Colonic mucosa (tissue), 4 donors: ENCODE measurements around the gene FAM219A. TPM values are rescaled to one million over a fixed set of nuclear protein-coding genes. Genes with fewer than 3 reads are reported as not detected.

Source experiments
- DNase-seq: peaks from one replicate; pipeline ENCODE4 v3.0.0-alpha.2; 2020
- H3K27ac ChIP-seq: fragments of 200-600 bp; one replicate; pipeline ENCODE4 v1.8.0; 2021
- H3K27me3 ChIP-seq: fragments of 200-600 bp; one replicate; pipeline ENCODE4 v1.8.0; 2021
- H3K36me3 ChIP-seq: fragments of 200-600 bp; one replicate; pipeline ENCODE4 v1.8.0; 2021
- H3K4me1 ChIP-seq: fragments of 200-600 bp; one replicate; pipeline ENCODE4 v1.8.0; 2021; ENCODE audit warnings: mild to moderate bottlenecking
- H3K4me3 ChIP-seq: fragments of 200-600 bp; one replicate; pipeline ENCODE4 v1.8.0; 2021
- H3K9ac ChIP-seq, 2 donors: one replicate each; pipeline ENCODE4 v1.7.0; 2013; ENCODE audit warnings: control low read depth in 2 of 2, low read depth in 2 of 2, low read length in 2 of 2
- H3K9me3 ChIP-seq: fragments of 200-600 bp; one replicate; pipeline ENCODE4 v1.8.0; 2021
- CTCF ChIP-seq: fragments of 200-600 bp; IDR thresholded peaks from one replicate; pipeline ENCODE4 v1.8.0; 2022; ENCODE audit warnings: antibody characterized with exemption, mild to moderate bottlenecking
- intact Hi-C: fragments of 100-400 bp; cut with DNase I; formaldehyde crosslinking; loops from one replicate; pipeline ENCODE4 v1.14.1; 2022
- total RNA-seq, 2 donors: library from RNA; stranded (reverse); fragmentation: NEBNext Ultra II Directional in 1 of 2; extraction: Animal tissue kit (Norgen Biotek cat#: 25700) in 1 of 2; gene quantifications; one replicate each; pipeline ENCODE4 v1.2.1, GENCODE V29; 2021
- donor health status: healthy.
- donor health status: DM: no; HTN: no; CAD: no.
- donor health status: DM: no; HTN: no; CAD: no.

Gene FAM219A
- total RNA-seq, 2 donors from 2014 or later: 6.3 to 7.5 TPM

GRCh38 chr9:34387239-34387638 is 71.1 kb downstream of the FAM219A start:
- no peaks in the 10 kb centered on the region for H3K9me3 ChIP-seq
- no peak overlapping the region for H3K27ac ChIP-seq
- DNase-seq: no peak
- no peaks in the 10 kb centered on the region for H3K4me1 ChIP-seq
- no peak for TF ChIP-seq CTCF
- H3K4me3 ChIP-seq: no peak overlapping the region
- H3K36me3 ChIP-seq: no peaks in the 10 kb centered on the region
- intact Hi-C loops: no loop called here
- H3K9ac ChIP-seq: no peak overlapping the region
- no peaks in the 10 kb centered on the region for H3K27me3 ChIP-seq

- Histone ChIP-seq H3K27me3 (no peaks in the 10 kb centered on the region), H3K9me3 (no peaks in the 10 kb centered on the region), H3K4me1 (no peaks in the 10 kb centered on the region), H3K36me3 (no peaks in the 10 kb centered on the region), H3K9ac (no peak overlapping the region), H3K27ac (no peak overlapping the region), H3K4me3 (no peak overlapping the region)
- no peak for TF ChIP-seq CTCF
- no peak for DNase-seq
- intact Hi-C loops: no loop called here
These were observed 71.7 kb downstream of the FAM219A start for GRCh38 chr9:34386656-34387055.

GRCh38 chr9:34385561-34386230 is 72.7 kb downstream of the FAM219A start:
- H3K27ac ChIP-seq: no peak overlapping the region
- intact Hi-C loops: no loop called here
- H3K4me3 ChIP-seq: no peak overlapping the region
- no peaks in the 10 kb centered on the region for H3K9me3 ChIP-seq
- no peak overlapping the region for H3K9ac ChIP-seq
- H3K36me3 ChIP-seq: no peaks in the 10 kb centered on the region
- DNase-seq: no peak
- no peaks in the 10 kb centered on the region for H3K27me3 ChIP-seq
- no peak for TF ChIP-seq CTCF
- H3K4me1 ChIP-seq: no peaks in the 10 kb centered on the region

GRCh38 chr9:34384368-34385165 is 73.8 kb downstream of the FAM219A start:
- DNase-seq: no peak
- Histone ChIP-seq H3K36me3 (no peaks in the 10 kb centered on the region), H3K27me3 (no peaks in the 10 kb centered on the region), H3K4me3 (no peak overlapping the region), H3K4me1 (peaks cover 8% of the 10 kb centered on the region), H3K9ac (no peak overlapping the region), H3K27ac (no peak overlapping the region), H3K9me3 (no peaks in the 10 kb centered on the region)
- no peak for TF ChIP-seq CTCF
- intact Hi-C loops: no loop called here

GRCh38 chr9:34383904-34384303 is 74.5 kb downstream of the FAM219A start:
- H3K4me3 ChIP-seq: no peak overlapping the region
- TF ChIP-seq CTCF: no peak
- no peaks in the 10 kb centered on the region for H3K9me3 ChIP-seq
- intact Hi-C loops: no loop called here
- H3K4me1 ChIP-seq: peaks cover 8% of the 10 kb centered on the region
- no peak overlapping the region for H3K9ac ChIP-seq
- H3K27ac ChIP-seq: no peak overlapping the region
- no peaks in the 10 kb centered on the region for H3K36me3 ChIP-seq
- DNase-seq: no peak
- H3K27me3 ChIP-seq: no peaks in the 10 kb centered on the region
